Endothelial cell of umbilical vein (primary cell): ENCODE data around the gene SHKBP1.

ENCODE experiments used
- CTCF ChIP-seq, 2 donors: IDR thresholded peaks; 1 replicate in 1 of 2; 2 replicates in 1 of 2; pipeline ENCODE4 v1.5.1; 2011; ENCODE audit warnings: low read length in 2 of 2, mild to moderate bottlenecking in 2 of 2, moderate library complexity in 2 of 2, control low read depth in 1 of 2, inconsistent platforms in 1 of 2, low read depth in 1 of 2; ENCODE audit not compliant: insufficient read depth in 1 of 2; ENCODE audit errors: extremely low read depth in 1 of 2
- EZH2 ChIP-seq: IDR thresholded peaks from 2 replicates; pipeline ENCODE4 v1.6.1; 2012; ENCODE audit warnings: borderline replicate concordance, low read depth, mild to moderate bottlenecking, moderate library complexity, low read length, inconsistent platforms; ENCODE audit not compliant: severe bottlenecking
- FOS ChIP-seq: IDR thresholded peaks from 2 replicates; pipeline ENCODE4 v1.6.1; 2011; ENCODE audit warnings: mild to moderate bottlenecking, low read length, moderate library complexity, borderline replicate concordance; ENCODE audit not compliant: insufficient read depth
- GATA2 ChIP-seq: IDR thresholded peaks from 2 replicates; pipeline ENCODE4 v1.7.0; 2011; ENCODE audit warnings: low read depth, mild to moderate bottlenecking, moderate library complexity, mixed read lengths, low read length; ENCODE audit not compliant: insufficient read length, insufficient read depth
- JUN ChIP-seq: IDR thresholded peaks from 2 replicates; pipeline ENCODE4 v1.6.1; 2011; ENCODE audit warnings: borderline replicate concordance, low read depth; ENCODE audit not compliant: insufficient read length, insufficient read depth
- MAX ChIP-seq: IDR thresholded peaks from 2 replicates; pipeline ENCODE4 v1.6.1; 2011; ENCODE audit not compliant: insufficient read depth, insufficient read length
- MYC ChIP-seq: IDR thresholded peaks from one replicate; pipeline ENCODE4 v1.6.1; 2011; ENCODE audit warnings: mild to moderate bottlenecking, low read depth, low read length
- POLR2A ChIP-seq: IDR thresholded peaks from 2 replicates; pipeline ENCODE4 v1.6.1; 2012; ENCODE audit warnings: low read depth, mild to moderate bottlenecking, control low read depth, low read length
- POLR2AphosphoS5 ChIP-seq: IDR thresholded peaks from 2 replicates; pipeline ENCODE4 v1.6.1; 2012; ENCODE audit warnings: low read depth, mild to moderate bottlenecking, control low read depth, low read length, moderate library complexity; ENCODE audit not compliant: insufficient read depth

GRCh38 chr19:40559394-40559793 is 17.3 kb upstream of the SHKBP1 start:
- TF ChIP-seq POLR2A = no peak
- no peak for TF ChIP-seq CTCF (IDR thresholded peaks at IDR 0.05; ENCODE audit: extremely low read depth in 1 of 2, insufficient read depth in 1 of 2, low read depth in 1 of 2, low read length in 2 of 2)
- no peak for TF ChIP-seq MYC
- TF ChIP-seq POLR2AphosphoS5 = no peak
- no peak for TF ChIP-seq MAX
- no peak for TF ChIP-seq EZH2
- TF ChIP-seq FOS = no peak
- no peak for TF ChIP-seq JUN
- no peak for TF ChIP-seq GATA2
